Right cardiac atrium (tissue), 5 donors: ENCODE measurements around the gene PDGFD. TPM values are rescaled to one million over a fixed set of nuclear protein-coding genes. Genes with fewer than 3 reads are reported as not detected.

Experiments
- ATAC-seq, 2 donors: fragments of 200-7000 bp; cut with Tn5 transposase; one replicate each; pipeline versions ENCODE4 v1.8.0 to v1.9.1; 2020; ENCODE audit warnings: moderate library complexity in 2 of 2, mild to moderate bottlenecking in 1 of 2
- DNase-seq, 3 donors: peaks; one replicate each; pipeline ENCODE4 v3.0.0-alpha.2; 2020
- H3K27ac ChIP-seq: one replicate; pipeline ENCODE4 v1.5.1; 2013; ENCODE audit warnings: mild to moderate bottlenecking, low read length, control low read depth, moderate library complexity
- H3K27me3 ChIP-seq: one replicate; pipeline ENCODE4 v1.6.1; 2013; ENCODE audit not compliant: control insufficient read depth, insufficient read depth
- H3K4me1 ChIP-seq: one replicate; pipeline ENCODE4 v1.6.1; 2013; ENCODE audit warnings: low read length; ENCODE audit not compliant: control insufficient read depth, insufficient read depth
- H3K4me3 ChIP-seq: one replicate; pipeline ENCODE4 v1.5.1; 2013; ENCODE audit warnings: low read length, control low read depth
- H3K9me3 ChIP-seq: one replicate; pipeline ENCODE4 v1.6.1; 2013; ENCODE audit warnings: low read length; ENCODE audit not compliant: control insufficient read depth
- WGBS: extraction: QIAGEN DNeasy Blood & Tissue Kit; methylation state at CpG from one replicate; pipeline ENCODE4 v1.1.7; 2013; 5-methylcytosine and 5-hydroxymethylcytosine counted together
- intact Hi-C, 4 donors: fragments of 100-400 bp; cut with DNase I; formaldehyde crosslinking; loops; one replicate each; pipeline versions ENCODE4 v1.11.0 to v1.14.0; 2022 to 2023
- polyA plus RNA-seq: library from polyadenylated mRNA; stranded (reverse); fragments of 200-250 nt; gene quantifications from one replicate; pipeline ENCODE4 v1.2.3, GENCODE V29; 2013
- total RNA-seq, 4 donors: library from RNA; stranded (reverse); fragmentation: NEBNext Ultra II Directional; extraction: Animal tissue kit (Norgen Biotek cat#: 25700); gene quantifications; one replicate each; pipeline ENCODE4 v1.2.1, GENCODE V29; 2021
- donor health status: healthy with polysubstance abuse.
- donor health status: DM: no; HTN: yes; CAD: no.
- donor health status: DM: no; HTN: no; CAD: no.
- donor health status: DM: no; HTN: yes; CAD: no; lungs with severe emphysema.
- donor health status: DM: yes; HTN: yes; CAD: no.

The PDGFD gene
- total and polyA plus RNA-seq, 5 donors: 10.5 to 20.1 (median 15.8) TPM

DNA sequence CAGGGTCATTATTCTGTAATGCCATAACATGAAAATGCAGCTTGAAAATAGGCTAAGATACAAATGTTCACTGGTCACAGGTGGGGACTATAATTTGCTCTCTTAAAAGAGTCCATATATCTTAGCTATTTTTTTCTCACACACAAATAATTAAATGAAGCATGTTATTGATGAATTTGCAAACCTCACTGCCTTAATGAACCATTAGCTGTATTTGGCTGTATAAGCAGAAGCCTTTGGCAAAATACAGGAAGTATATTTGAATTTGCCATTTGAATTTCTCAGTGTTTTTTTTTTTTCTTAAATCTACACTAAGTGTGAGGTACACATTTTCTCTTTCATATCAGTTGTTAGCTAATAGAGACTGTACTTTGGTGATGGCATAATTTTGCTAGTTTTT is 88.9 kb downstream of the PDGFD start:
- intact Hi-C loops: no loop called here
- ATAC-seq (no peak), DNase-seq (no peak)
- Histone ChIP-seq H3K27ac (no peak overlapping the region), H3K27me3 (no peaks in the 10 kb centered on the region), H3K9me3 (no peaks in the 10 kb centered on the region), H3K4me3 (no peak overlapping the region), H3K4me1 (no peaks in the 10 kb centered on the region)

DNA sequence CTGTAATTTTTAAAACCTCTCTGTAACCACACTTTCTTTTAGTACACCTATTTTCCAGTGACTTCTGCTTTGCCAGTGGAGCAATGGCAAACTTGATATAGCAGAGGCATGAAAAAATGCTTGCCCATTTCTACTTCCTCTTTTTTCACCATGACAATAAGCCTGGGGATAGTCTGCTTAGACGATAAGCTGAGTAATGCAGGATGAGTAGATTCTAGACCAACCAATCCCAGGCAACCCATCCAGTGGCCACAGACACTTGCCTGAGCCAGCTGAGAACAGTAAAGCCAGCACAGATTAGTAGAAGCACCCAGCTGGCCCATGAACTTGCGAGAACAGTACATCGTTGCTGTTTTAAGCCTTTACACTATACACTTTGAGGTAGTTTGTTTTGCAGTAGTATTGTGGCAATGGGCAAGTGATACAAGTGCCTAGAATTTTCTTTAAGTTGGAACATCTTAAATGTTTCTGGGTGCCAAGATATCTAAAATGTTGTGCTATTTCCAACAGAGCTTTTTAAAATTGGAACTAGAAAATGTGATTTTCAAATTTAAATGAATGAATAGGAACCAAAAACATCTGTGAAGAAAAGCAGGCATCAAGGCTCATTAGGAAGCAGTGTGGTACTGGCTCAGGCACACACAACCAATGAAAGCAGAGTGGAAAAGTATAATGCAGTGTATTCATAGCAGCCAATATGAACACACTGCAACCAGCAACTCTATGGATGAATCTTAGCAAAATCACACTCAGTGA is 89.8 kb downstream of the PDGFD start:
- Histone ChIP-seq H3K4me3 (no peak overlapping the region), H3K9me3 (no peaks in the 10 kb centered on the region), H3K27me3 (no peaks in the 10 kb centered on the region), H3K4me1 (no peaks in the 10 kb centered on the region), H3K27ac (no peak overlapping the region)
- peak in 1 of 3 donors; percentile 39 for DNase-seq
- WGBS: 56% methylated on average over 3 of the region's 3 CpGs
- intact Hi-C loops: no loop called here
- peak; percentile 34 to 47 for ATAC-seq

DNA sequence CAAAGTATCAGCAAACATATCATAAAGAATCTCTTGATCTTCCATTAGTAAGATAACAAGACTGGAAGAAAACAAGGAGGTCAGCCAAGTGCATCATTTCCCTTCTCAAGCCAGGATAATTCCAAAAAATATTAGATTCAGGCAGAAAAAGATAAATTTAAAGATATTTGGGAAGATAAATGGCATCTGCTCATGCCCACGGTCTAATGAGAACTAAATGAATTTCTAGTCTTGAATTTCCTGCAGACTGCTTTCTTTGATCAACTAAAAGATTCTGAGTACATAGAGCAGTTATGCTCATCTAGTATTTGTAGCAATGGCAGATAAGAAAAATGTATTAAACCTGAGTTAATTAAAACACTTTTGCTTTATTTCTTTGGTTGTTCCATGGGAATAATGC is 96.4 kb downstream of the PDGFD start:
- intact Hi-C loops: no loop called here
- WGBS: 59% methylated on average over 1 of the region's 1 CpG
- DNase-seq: no peak
- Histone ChIP-seq H3K4me3 (no peak overlapping the region), H3K9me3 (no peaks in the 10 kb centered on the region), H3K27ac (no peak overlapping the region), H3K27me3 (no peaks in the 10 kb centered on the region), H3K4me1 (no peaks in the 10 kb centered on the region)
- ATAC-seq: no peak

DNA sequence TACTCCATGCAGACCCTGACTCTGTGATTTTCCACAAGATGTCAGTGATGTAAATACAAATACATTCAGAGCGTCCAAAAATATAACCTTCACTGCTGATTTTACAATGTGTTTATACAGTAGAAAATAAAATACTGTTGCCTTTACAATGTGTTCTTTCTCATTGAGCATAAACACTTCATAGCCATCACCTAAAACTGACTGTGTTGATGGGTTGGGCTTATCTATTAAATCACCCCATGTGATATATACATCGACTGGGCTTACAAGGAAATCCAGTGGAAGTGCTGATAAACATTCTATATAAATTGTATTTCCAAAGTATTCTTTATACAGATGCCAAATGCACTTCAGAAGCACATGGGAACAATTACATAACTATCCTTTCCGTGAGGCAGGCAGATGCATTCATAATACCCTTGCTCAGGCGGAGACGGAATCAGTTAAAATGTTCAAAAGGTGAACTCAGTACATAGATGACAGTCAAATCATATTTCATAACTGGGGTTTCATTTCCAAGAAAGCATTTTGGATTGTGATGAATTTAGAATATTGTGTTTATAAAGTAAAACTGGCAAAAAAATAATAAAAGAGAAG is 99.8 kb downstream of the PDGFD start:
- intact Hi-C loops: no loop called here
- ATAC-seq (no peak), DNase-seq (no peak)
- H3K27ac ChIP-seq: no peak overlapping the region
- 71% methylated on average over 5 of the region's 5 CpGs for WGBS
- no peaks in the 10 kb centered on the region for H3K27me3 ChIP-seq
- H3K4me3 ChIP-seq: no peak overlapping the region
- H3K4me1 ChIP-seq: no peaks in the 10 kb centered on the region
- no peaks in the 10 kb centered on the region for H3K9me3 ChIP-seq

DNA sequence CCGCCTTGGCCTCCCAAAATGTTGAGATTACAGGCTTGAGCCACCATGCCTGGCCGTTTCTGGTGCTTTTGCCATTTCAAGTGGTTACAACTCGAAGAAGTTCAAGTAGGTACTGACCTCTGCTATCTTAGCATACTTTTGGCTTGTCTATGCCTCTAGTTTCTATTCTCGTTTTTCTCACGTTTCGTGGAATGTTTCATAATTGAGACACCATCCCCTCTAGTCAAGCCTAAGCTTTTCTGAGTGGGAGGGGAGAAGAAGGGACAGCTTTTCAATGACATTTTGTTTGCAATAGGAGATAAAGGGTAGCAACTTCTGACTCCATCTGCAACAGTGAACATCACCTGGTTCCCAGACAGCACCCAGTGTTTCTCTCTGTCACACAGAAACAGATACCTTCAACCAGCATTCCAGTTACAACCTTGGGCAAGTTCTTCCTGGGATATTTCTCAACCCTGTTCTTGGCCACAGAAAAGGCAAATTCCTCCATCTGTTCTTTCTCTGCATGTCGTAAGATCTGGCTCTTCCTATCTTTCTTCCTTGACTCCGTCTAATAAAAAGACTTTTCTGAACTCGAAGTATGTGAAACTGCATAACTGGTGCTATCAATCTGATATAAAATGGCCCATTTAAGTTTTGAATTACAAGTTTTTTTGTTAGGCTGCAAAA is 102.0 kb downstream of the PDGFD start:
- Histone ChIP-seq H3K27me3 (no peaks in the 10 kb centered on the region), H3K4me3 (no peak overlapping the region), H3K4me1 (no peaks in the 10 kb centered on the region), H3K9me3 (no peaks in the 10 kb centered on the region), H3K27ac (no peak overlapping the region)
- DNase-seq: no peak
- WGBS: 59% methylated on average over 9 of the region's 9 CpGs
- intact Hi-C loops: no loop called here
- ATAC-seq: peak; percentile 58 to 61

- 43% methylated on average over 1 of the region's 1 CpG for WGBS
- ATAC-seq: no peak
Measured at GRCh38 chr11:104060820-104061219, 103.1 kb downstream of the PDGFD start.

GRCh38 chr11:104060004-104060794 is 103.7 kb downstream of the PDGFD start:
- 73% methylated on average over 3 of the region's 3 CpGs for WGBS
- no peaks in the 10 kb centered on the region for H3K27me3 ChIP-seq
- no peaks in the 10 kb centered on the region for H3K9me3 ChIP-seq
- DNase-seq (no peak), ATAC-seq (no peak)
- intact Hi-C loops: no loop called here
- H3K4me1 ChIP-seq: no peaks in the 10 kb centered on the region
- H3K27ac ChIP-seq: no peak overlapping the region
- H3K4me3 ChIP-seq: no peak overlapping the region

More at GRCh38 chr11:104060820-104061219, 103.1 kb downstream of the PDGFD start:
- no peak for DNase-seq
- H3K27me3 ChIP-seq: no peaks in the 10 kb centered on the region
- no peaks in the 10 kb centered on the region for H3K4me1 ChIP-seq
- H3K4me3 ChIP-seq: no peak overlapping the region
- intact Hi-C loops: no loop called here
- no peak overlapping the region for H3K27ac ChIP-seq
- no peaks in the 10 kb centered on the region for H3K9me3 ChIP-seq

DNA sequence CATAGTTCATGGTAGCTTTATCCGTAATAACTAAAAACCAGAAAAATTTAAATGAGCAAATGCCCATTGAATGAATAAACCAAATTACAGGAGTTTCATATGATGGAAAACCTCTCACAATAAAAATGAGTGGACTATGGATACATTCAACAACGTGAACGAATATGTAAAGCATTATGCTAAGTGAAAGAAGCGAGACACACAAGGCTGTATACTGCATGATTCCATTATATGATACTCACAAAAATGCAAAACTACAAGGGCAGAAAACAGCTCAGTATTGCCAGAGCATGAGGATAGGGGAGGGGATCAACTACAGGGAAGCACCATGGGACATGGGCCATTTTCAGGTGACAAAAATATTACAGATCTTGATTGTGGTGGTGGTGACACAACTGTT is 105.3 kb downstream of the PDGFD start:
- H3K4me3 ChIP-seq: no peak overlapping the region
- H3K4me1 ChIP-seq: no peaks in the 10 kb centered on the region
- H3K9me3 ChIP-seq: no peaks in the 10 kb centered on the region
- ATAC-seq (no peak), DNase-seq (no peak)
- intact Hi-C loops: no loop called here
- H3K27me3 ChIP-seq: no peaks in the 10 kb centered on the region
- H3K27ac ChIP-seq: no peak overlapping the region
- 95% methylated on average over 4 of the region's 4 CpGs for WGBS

- intact Hi-C loops: no loop called here
- Histone ChIP-seq H3K27ac (no peak overlapping the region), H3K27me3 (no peaks in the 10 kb centered on the region), H3K4me1 (no peaks in the 10 kb centered on the region), H3K4me3 (no peak overlapping the region), H3K9me3 (no peaks in the 10 kb centered on the region)
- ATAC-seq (no peak), DNase-seq (no peak)
- WGBS: 94% methylated on average over 5 of the region's 5 CpGs
Measured at GRCh38 chr11:104057908-104058307, 106.0 kb downstream of the PDGFD start.

DNA sequence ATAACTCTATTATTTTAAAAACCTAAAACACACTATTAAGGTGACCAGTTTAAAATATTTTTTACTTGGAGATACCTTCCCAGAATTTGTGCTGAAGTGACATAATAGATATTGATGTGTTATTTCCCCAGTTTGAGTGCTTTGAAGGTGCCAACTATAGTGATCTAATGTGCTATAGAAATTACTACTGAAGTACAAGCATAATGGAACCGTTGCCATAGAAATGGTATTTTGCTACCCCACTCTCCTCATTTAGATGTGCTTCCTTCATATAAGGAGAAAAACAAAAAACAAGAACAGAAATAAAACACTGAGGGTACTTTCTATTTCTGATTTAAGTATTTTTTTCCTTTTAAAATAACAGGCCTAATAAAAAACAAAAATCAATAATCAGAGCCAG is 108.4 kb downstream of the PDGFD start:
- no peak for ATAC-seq
- DNase-seq: no peak
- Histone ChIP-seq H3K4me3 (no peak overlapping the region), H3K4me1 (no peaks in the 10 kb centered on the region), H3K9me3 (no peaks in the 10 kb centered on the region), H3K27ac (no peak overlapping the region), H3K27me3 (no peaks in the 10 kb centered on the region)
- intact Hi-C loops: no loop called here
- WGBS: 94% methylated on average over 1 of the region's 1 CpG
